Endothelial cell of umbilical vein (primary cell): ENCODE measurements around the gene SLC8A1. TPM values are rescaled to one million over a fixed set of nuclear protein-coding genes. Genes with fewer than 3 reads are reported as not detected.

Experiments used
- BruUV-seq: library from RNA; stranded (reverse); fragments of 400-500 nt; replicated peaks from 2 replicates; lab custom pipeline; 2021; lab: Mats Ljungman, UMichigan
- CTCF ChIA-PET: fragments of 300-600, 350-600 bp; sonication (Branson Sonifier 250); formaldehyde crosslinking; loops from one replicate; lab custom pipeline; 2021; ENCODE audit warnings: antibody characterized with exemption, inconsistent platforms; lab: Charles Lee
- POLR2A ChIA-PET: fragments of 300-600, 350-600 bp; sonication (Branson Sonifier 250); formaldehyde crosslinking; loops from one replicate; lab custom pipeline; 2021; ENCODE audit warnings: antibody characterized with exemption, inconsistent platforms; lab: Charles Lee
- DNase-seq: peaks from one replicate; pipeline ENCODE4 v3.0.0-alpha.2; 2011; ENCODE audit warnings: low read depth, low spot score
- FAIRE-seq: peaks from 2 replicates; lab custom pipeline; 2011; peaks lifted over from hg19 to GRCh38; lab: Jason Lieb, UNC
- H2AFZ ChIP-seq: 2 replicates; pipeline ENCODE4 v1.6.0; 2012; ENCODE audit warnings: low read depth, low read length, control low read depth, inconsistent platforms
- H3K27ac ChIP-seq: 2 replicates; pipeline ENCODE4 v1.5.1; 2011; ENCODE audit warnings: low read depth, mild to moderate bottlenecking, control low read depth, low read length, moderate library complexity; ENCODE audit not compliant: insufficient read depth
- H3K27me3 ChIP-seq, 2 experiments: 2 replicates each; pipeline versions ENCODE4 v1.6.0 to v1.6.1; 2011; ENCODE audit warnings: low read length in 2 of 2, mixed read lengths in 1 of 2; ENCODE audit not compliant: control insufficient read depth in 2 of 2, insufficient read depth in 2 of 2
- H3K36me3 ChIP-seq, 2 experiments: 2 replicates in 1 of 2; 3 replicates in 1 of 2; pipeline ENCODE4 v1.5.1; 2011; ENCODE audit warnings: low read length in 2 of 2, mild to moderate bottlenecking in 1 of 2, moderate library complexity in 1 of 2; ENCODE audit not compliant: control insufficient read depth in 2 of 2, insufficient read depth in 2 of 2; ENCODE audit errors: extremely low read depth in 1 of 2
- H3K4me1 ChIP-seq: 3 replicates; pipeline ENCODE4 v1.5.1; 2011; ENCODE audit warnings: mild to moderate bottlenecking, low read length; ENCODE audit not compliant: control insufficient read depth, insufficient read depth; ENCODE audit errors: extremely low read depth
- H3K4me2 ChIP-seq: 2 replicates; pipeline ENCODE4 v1.6.1; 2011; ENCODE audit warnings: low read length, control low read depth, mixed read lengths; ENCODE audit not compliant: insufficient read depth
- H3K4me3 ChIP-seq, 3 experiments: fragments of 200-600 bp in 1 of 3; sonication (generic), shearing (Covaris generic) in 1 of 3; replicated peaks in 1 of 3; 2 replicates each; pipeline ENCODE4 v1.5.1; 2011 to 2016; ENCODE audit warnings: control low read depth in 3 of 3, low read length in 3 of 3, mild to moderate bottlenecking in 2 of 3, inconsistent platforms in 1 of 3, low read depth in 1 of 3, moderate library complexity in 1 of 3; ENCODE audit not compliant: insufficient read depth in 1 of 3
- H3K79me2 ChIP-seq: 2 replicates; pipeline ENCODE4 v1.6.0; 2012; ENCODE audit warnings: low read length, inconsistent platforms; ENCODE audit not compliant: control insufficient read depth, insufficient read depth
- H3K9ac ChIP-seq: replicated peaks from 2 replicates; pipeline ENCODE3; 2011; ENCODE audit warnings: low read length, control low read depth; ENCODE audit not compliant: insufficient read depth; ENCODE audit errors: extremely low read depth
- H3K9me1 ChIP-seq: replicated peaks from 3 replicates; pipeline ENCODE4 v1.6.0; 2011; ENCODE audit warnings: mild to moderate bottlenecking, low read length; ENCODE audit not compliant: control insufficient read depth, insufficient read depth; ENCODE audit errors: extremely low read depth
- H3K9me3 ChIP-seq: replicated peaks from 2 replicates; pipeline ENCODE4 v1.5.1; 2012; ENCODE audit warnings: low read length, inconsistent platforms; ENCODE audit not compliant: control insufficient read depth, insufficient read depth
- H4K20me1 ChIP-seq: replicated peaks from 2 replicates; pipeline ENCODE3; 2011; ENCODE audit warnings: mild to moderate bottlenecking, low read length; ENCODE audit not compliant: control insufficient read depth, insufficient read depth; ENCODE audit errors: extremely low read depth
- CTCF ChIP-seq, 2 donors: IDR thresholded peaks; 1 replicate in 1 of 2; 2 replicates in 1 of 2; pipeline ENCODE4 v1.5.1; 2011; ENCODE audit warnings: low read length in 2 of 2, mild to moderate bottlenecking in 2 of 2, moderate library complexity in 2 of 2, control low read depth in 1 of 2, inconsistent platforms in 1 of 2, low read depth in 1 of 2; ENCODE audit not compliant: insufficient read depth in 1 of 2; ENCODE audit errors: extremely low read depth in 1 of 2
- EZH2 ChIP-seq: IDR thresholded peaks from 2 replicates; pipeline ENCODE4 v1.6.1; 2012; ENCODE audit warnings: borderline replicate concordance, low read depth, mild to moderate bottlenecking, moderate library complexity, low read length, inconsistent platforms; ENCODE audit not compliant: severe bottlenecking
- FOS ChIP-seq: IDR thresholded peaks from 2 replicates; pipeline ENCODE4 v1.6.1; 2011; ENCODE audit warnings: mild to moderate bottlenecking, low read length, moderate library complexity, borderline replicate concordance; ENCODE audit not compliant: insufficient read depth
- GATA2 ChIP-seq: IDR thresholded peaks from 2 replicates; pipeline ENCODE4 v1.7.0; 2011; ENCODE audit warnings: low read depth, mild to moderate bottlenecking, moderate library complexity, mixed read lengths, low read length; ENCODE audit not compliant: insufficient read length, insufficient read depth
- JUN ChIP-seq: IDR thresholded peaks from 2 replicates; pipeline ENCODE4 v1.6.1; 2011; ENCODE audit warnings: borderline replicate concordance, low read depth; ENCODE audit not compliant: insufficient read length, insufficient read depth
- MAX ChIP-seq: IDR thresholded peaks from 2 replicates; pipeline ENCODE4 v1.6.1; 2011; ENCODE audit not compliant: insufficient read depth, insufficient read length
- MYC ChIP-seq: IDR thresholded peaks from one replicate; pipeline ENCODE4 v1.6.1; 2011; ENCODE audit warnings: mild to moderate bottlenecking, low read depth, low read length
- POLR2A ChIP-seq: IDR thresholded peaks from 2 replicates; pipeline ENCODE4 v1.6.1; 2012; ENCODE audit warnings: low read depth, mild to moderate bottlenecking, control low read depth, low read length
- POLR2AphosphoS5 ChIP-seq: IDR thresholded peaks from 2 replicates; pipeline ENCODE4 v1.6.1; 2012; ENCODE audit warnings: low read depth, mild to moderate bottlenecking, control low read depth, low read length, moderate library complexity; ENCODE audit not compliant: insufficient read depth
- dilution Hi-C: fragments of 300-500 bp; cut with MboI; formaldehyde crosslinking; loops from one replicate; pipeline ENCODE4 v1.15.0; 2019; ENCODE audit warnings: low sequenced_read_pairs; ENCODE audit not compliant: extremely low pct_ligation_motif_present
- intact Hi-C: fragments of 100-400 bp; cut with micrococcal nuclease; formaldehyde crosslinking; loops from one replicate; pipeline ENCODE4 v1.10.0; 2022
- polyA plus RNA-seq, 4 experiments: library from polyadenylated mRNA; depleted of rRNA in 3 of 4; stranded (reverse) in 3 of 4; unstranded in 1 of 4; fragments of >200 nt; gene quantifications; 2 replicates each; pipeline versions ENCODE4 v1.2.1 to v1.2.3, GENCODE V29; 2011 to 2012; ENCODE audit warnings: missing spikeins in 1 of 4
- total RNA-seq: library from RNA; stranded (reverse); gene quantifications from 2 replicates; pipeline ENCODE4 v1.2.3, GENCODE V29; 2021

The SLC8A1 gene
- total and polyA plus RNA-seq, 2 donors (not counting 3 experiments of a cell fraction or from before 2014, with no cell fraction given), result 0.19 to 1.8 TPM

GRCh38 chr2:40405465-40405864 lies 46.4 kb downstream of the SLC8A1 start:
- Histone ChIP-seq H3K4me1 (peaks cover 22% of the 10 kb centered on the region), H3K36me3 (no peaks in the 10 kb centered on the region), H3K4me3 (no peak overlapping the region), H3K79me2 (no peaks in the 10 kb centered on the region), H3K27ac (no peak overlapping the region), H3K4me2 (no peak overlapping the region), H3K9me3 (no peaks in the 10 kb centered on the region), H2AFZ (no peak overlapping the region), H3K27me3 (no peaks in the 10 kb centered on the region), H3K9me1 (no peaks in the 10 kb centered on the region), H4K20me1 (no peaks in the 10 kb centered on the region), H3K9ac (no peak overlapping the region)
- no peak for FAIRE-seq
- intact Hi-C loops, result no loop called here
- no peak for TF ChIP-seq EZH2
- TF ChIP-seq POLR2AphosphoS5, result no peak
- no peak for TF ChIP-seq CTCF (IDR thresholded peaks at IDR 0.05; ENCODE audit: extremely low read depth in 1 of 2, insufficient read depth in 1 of 2, low read depth in 1 of 2, low read length in 2 of 2)
- TF ChIP-seq GATA2, result no peak
- no peak for TF ChIP-seq POLR2A
- TF ChIP-seq FOS, result no peak
- TF ChIP-seq JUN, result no peak
- TF ChIP-seq MYC, result no peak
- no peak for TF ChIP-seq MAX
- BruUV-seq, result no TSS peak
- ChIA-PET CTCF (interaction anchor here (1.5 to 2.3 kb wide), 2 partner anchors 8 to 13 kb away, joined by 3 to 10 read pairs; no protein-coding TSS in a partner anchor), POLR2A (no interaction called here)
- no peak for DNase-seq
- dilution Hi-C loops, result no loop called here
